Transverse colon (tissue), 3 donors: ENCODE results near the gene SPOCK2.

Experiments
- EP300 ChIP-seq: sonication (generic); formaldehyde crosslinking; IDR thresholded peaks from one replicate; pipeline ENCODE4 v1.6.1; 2017; ENCODE audit warnings: antibody characterized with exemption, low read depth
- TF ChIP-seq, protein P1 (sequence below), 5 experiments: fragments of 200-600 bp in 3 of 5; fragments of 450-650 bp in 2 of 5; sonication (generic) in 3 of 5; IDR thresholded peaks; 1 replicate in 2 of 5; 2 replicates in 3 of 5; pipeline ENCODE4 v1.5.1; 2016 to 2017; ENCODE audit warnings: antibody characterized with exemption in 5 of 5, inconsistent platforms in 3 of 5, mild to moderate bottlenecking in 2 of 5, moderate library complexity in 1 of 5

DNA sequence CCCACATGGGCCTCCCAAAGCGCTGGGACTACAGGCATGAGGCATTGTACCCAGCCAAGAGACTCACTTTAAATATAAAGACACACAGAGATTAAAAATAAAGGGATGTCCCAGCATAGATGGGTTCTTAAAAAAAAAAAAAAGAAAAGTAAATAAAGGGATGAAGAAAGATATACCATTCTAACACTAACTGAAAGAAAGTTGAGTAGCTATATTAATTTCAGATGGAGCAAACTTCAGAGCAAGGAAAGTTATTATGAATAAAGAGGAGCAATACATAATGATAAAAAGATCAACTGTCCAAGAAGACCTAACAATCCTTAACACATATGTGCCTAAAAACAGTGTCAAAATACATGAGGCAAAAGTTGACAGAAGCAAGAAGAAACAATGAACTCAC, 33.0 kb upstream of the SPOCK2 start:
- TF ChIP-seq, protein P1, sequence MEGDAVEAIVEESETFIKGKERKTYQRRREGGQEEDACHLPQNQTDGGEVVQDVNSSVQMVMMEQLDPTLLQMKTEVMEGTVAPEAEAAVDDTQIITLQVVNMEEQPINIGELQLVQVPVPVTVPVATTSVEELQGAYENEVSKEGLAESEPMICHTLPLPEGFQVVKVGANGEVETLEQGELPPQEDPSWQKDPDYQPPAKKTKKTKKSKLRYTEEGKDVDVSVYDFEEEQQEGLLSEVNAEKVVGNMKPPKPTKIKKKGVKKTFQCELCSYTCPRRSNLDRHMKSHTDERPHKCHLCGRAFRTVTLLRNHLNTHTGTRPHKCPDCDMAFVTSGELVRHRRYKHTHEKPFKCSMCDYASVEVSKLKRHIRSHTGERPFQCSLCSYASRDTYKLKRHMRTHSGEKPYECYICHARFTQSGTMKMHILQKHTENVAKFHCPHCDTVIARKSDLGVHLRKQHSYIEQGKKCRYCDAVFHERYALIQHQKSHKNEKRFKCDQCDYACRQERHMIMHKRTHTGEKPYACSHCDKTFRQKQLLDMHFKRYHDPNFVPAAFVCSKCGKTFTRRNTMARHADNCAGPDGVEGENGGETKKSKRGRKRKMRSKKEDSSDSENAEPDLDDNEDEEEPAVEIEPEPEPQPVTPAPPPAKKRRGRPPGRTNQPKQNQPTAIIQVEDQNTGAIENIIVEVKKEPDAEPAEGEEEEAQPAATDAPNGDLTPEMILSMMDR (IDR thresholded peaks at IDR 0.05) = no peak
- TF ChIP-seq EP300 = no peak
